HCT116 (cell line): ENCODE data around the gene RAB36. TPM values are rescaled to one million over a fixed set of nuclear protein-coding genes. Genes with fewer than 3 reads are reported as not detected.

Experiments used
- ATAC-seq: fragments of 200-7000 bp; cut with Tn5 transposase; 2 replicates; pipeline ENCODE4 v1.9.1; 2020; ENCODE audit warnings: mild to moderate bottlenecking, moderate library complexity
- BruUV-seq: library from RNA; stranded (reverse); fragments of 400-500 nt; replicated peaks from 2 replicates; lab custom pipeline; 2021; lab: Mats Ljungman, UMichigan
- CTCF ChIA-PET: fragments of 300-600 bp; sonication (Branson Sonifier 250); formaldehyde crosslinking; loops from one replicate; lab custom pipeline; 2021; ENCODE audit warnings: antibody characterized with exemption; lab: Charles Lee
- POLR2A ChIA-PET: fragments of 300-600, 350-600 bp; sonication (Branson Sonifier 250); formaldehyde crosslinking; loops from one replicate; lab custom pipeline; 2021; ENCODE audit warnings: antibody characterized with exemption; lab: Charles Lee
- RAD21 ChIA-PET, 2 experiments: fragments of 300-600 bp; sonication (Branson Sonifier 250); formaldehyde crosslinking; loops; one replicate each; lab custom pipeline; 2023; ENCODE audit warnings: low total read pairs in 2 of 2; ENCODE audit not compliant: uncharacterized antibody in 2 of 2, unreplicated experiment in 2 of 2, low non-redundant PET in 1 of 2; lab: Charles Lee
- DNase-seq: peaks from one replicate; pipeline ENCODE4 v3.0.0-alpha.2; 2010; ENCODE audit warnings: low read depth, low spot score
- H2AFZ ChIP-seq: fragments of 200-600 bp; shearing (Covaris generic), sonication (generic); 2 replicates; pipeline ENCODE4 v1.6.1; 2017; ENCODE audit warnings: low read depth, mixed run types, mixed read lengths, antibody characterized with exemption, low read length; ENCODE audit not compliant: poor library complexity, severe bottlenecking
- H3K27ac ChIP-seq: 2 replicates; pipeline ENCODE4 v1.5.1; 2012; ENCODE audit warnings: low read depth, low read length
- H3K27me3 ChIP-seq: fragments of 200-600 bp; sonication (generic); 2 replicates; pipeline ENCODE4 v1.6.1; 2016; ENCODE audit warnings: mixed run types, low read length, mixed read lengths; ENCODE audit not compliant: insufficient read depth
- H3K36me3 ChIP-seq, 2 experiments: fragments of 200-500 bp in 1 of 2; fragments of 200-600 bp in 1 of 2; sonication (Bioruptor generic) in 1 of 2; sonication (generic) in 1 of 2; 2 replicates each; pipeline versions ENCODE4 v1.5.1 to v1.6.1; 2014 to 2016; ENCODE audit warnings: low read length in 2 of 2, inconsistent platforms in 1 of 2, mixed read lengths in 1 of 2, mixed run types in 1 of 2; ENCODE audit not compliant: insufficient read depth in 2 of 2, control insufficient read depth in 1 of 2
- H3K4me1 ChIP-seq, 2 experiments: fragments of 200-600 bp in 1 of 2; sonication (generic) in 1 of 2; 2 replicates each; pipeline versions ENCODE4 v1.5.1 to v1.6.1; 2012 to 2017; ENCODE audit warnings: low read length in 2 of 2, inconsistent platforms in 1 of 2, mild to moderate bottlenecking in 1 of 2, mixed read lengths in 1 of 2, mixed run types in 1 of 2, moderate library complexity in 1 of 2; ENCODE audit not compliant: insufficient read depth in 2 of 2, control insufficient read depth in 1 of 2
- H3K4me2 ChIP-seq: fragments of 200-600 bp; sonication (generic); 2 replicates; pipeline ENCODE4 v1.6.1; 2017; ENCODE audit warnings: mixed run types, low read length, mixed read lengths
- H3K4me3 ChIP-seq, 2 experiments: fragments of 200-600 bp in 1 of 2; sonication (generic) in 1 of 2; replicated peaks in 1 of 2; 2 replicates each; pipeline ENCODE4 v1.5.1; 2011 to 2016; ENCODE audit warnings: low read length in 2 of 2, control low read depth in 1 of 2, low read depth in 1 of 2, mild to moderate bottlenecking in 1 of 2, mixed read lengths in 1 of 2, mixed run types in 1 of 2
- H3K79me2 ChIP-seq: fragments of 200-600 bp; sonication (generic); 2 replicates; pipeline ENCODE4 v1.6.1; 2017; ENCODE audit warnings: mild to moderate bottlenecking, mixed run types, low read length, moderate library complexity, mixed read lengths; ENCODE audit not compliant: insufficient read depth
- H3K9ac ChIP-seq: fragments of 200-600 bp; sonication (generic); 2 replicates; pipeline ENCODE4 v1.6.1; 2016; ENCODE audit warnings: low read length, mixed read lengths
- H3K9me2 ChIP-seq: fragments of 200-600 bp; sonication (generic), shearing (Covaris generic); 2 replicates; pipeline ENCODE4 v1.6.1; 2017; ENCODE audit warnings: mixed run types, mild to moderate bottlenecking, moderate library complexity; ENCODE audit not compliant: insufficient read depth
- H3K9me3 ChIP-seq, 2 experiments: fragments of 200-500 bp in 1 of 2; fragments of 200-600 bp in 1 of 2; sonication (Bioruptor generic) in 1 of 2; sonication (generic) in 1 of 2; 2 replicates each; pipeline ENCODE4 v1.6.1; 2014 to 2017; ENCODE audit warnings: low read length in 2 of 2, mixed read lengths in 2 of 2, inconsistent platforms in 1 of 2, low read depth in 1 of 2, mild to moderate bottlenecking in 1 of 2, mixed run types in 1 of 2, moderate library complexity in 1 of 2; ENCODE audit not compliant: control insufficient read depth in 1 of 2, insufficient read depth in 1 of 2
- H4K20me1 ChIP-seq: fragments of 200-600 bp; sonication (generic), shearing (Covaris generic); 2 replicates; pipeline ENCODE4 v1.6.1; 2017; ENCODE audit warnings: mixed run types, mild to moderate bottlenecking, moderate library complexity; ENCODE audit not compliant: insufficient read depth
- ATF3 ChIP-seq: IDR thresholded peaks from 2 replicates; pipeline ENCODE4 v1.6.1; 2012
- CBX3 ChIP-seq: IDR thresholded peaks from 2 replicates; pipeline ENCODE4 v1.6.1; 2012; ENCODE audit warnings: low read depth
- CEBPB ChIP-seq: IDR thresholded peaks from 2 replicates; pipeline ENCODE4 v1.6.1; 2012; ENCODE audit warnings: low read depth
- EGR1 ChIP-seq: IDR thresholded peaks from 2 replicates; pipeline ENCODE4 v1.6.1; 2012; ENCODE audit warnings: low read depth
- EZH2 ChIP-seq: fragments of 200-600 bp; sonication (generic); IDR thresholded peaks from 2 replicates; pipeline ENCODE4 v1.6.1; 2017; ENCODE audit warnings: antibody characterized with exemption, mixed run types
- EZH2phosphoT487 ChIP-seq: fragments of 200-600 bp; IDR thresholded peaks from 2 replicates; pipeline ENCODE4 v1.6.1; 2018; ENCODE audit warnings: antibody characterized with exemption, borderline replicate concordance
- FOSL1 ChIP-seq: IDR thresholded peaks from 2 replicates; pipeline ENCODE4 v1.6.1; 2012; ENCODE audit warnings: low read depth
- JUND ChIP-seq: IDR thresholded peaks from 2 replicates; pipeline ENCODE4 v1.6.1; 2012
- MAX ChIP-seq: IDR thresholded peaks from 2 replicates; pipeline ENCODE4 v1.6.1; 2012
- POLR2A ChIP-seq: IDR thresholded peaks from 2 replicates; pipeline ENCODE4 v1.7.0; 2011; ENCODE audit warnings: borderline replicate concordance; ENCODE audit not compliant: insufficient read depth, insufficient read length; ENCODE audit errors: extremely low read depth
- POLR2AphosphoS5 ChIP-seq: IDR thresholded peaks from 2 replicates; pipeline ENCODE4 v1.6.1; 2011; ENCODE audit warnings: mild to moderate bottlenecking, low read depth, low read length, moderate library complexity
- RAD21 ChIP-seq: IDR thresholded peaks from 2 replicates; pipeline ENCODE4 v1.6.1; 2012; ENCODE audit warnings: low read depth, mild to moderate bottlenecking
- REST ChIP-seq: IDR thresholded peaks from 2 replicates; pipeline ENCODE4 v1.6.1; 2012; ENCODE audit warnings: low read depth
- SIN3A ChIP-seq: IDR thresholded peaks from 2 replicates; pipeline ENCODE4 v1.6.1; 2012; ENCODE audit warnings: low read depth
- SP1 ChIP-seq: IDR thresholded peaks from 2 replicates; pipeline ENCODE4 v1.6.1; 2012; ENCODE audit warnings: low read depth
- TCF7L2 ChIP-seq: IDR thresholded peaks from 2 replicates; pipeline ENCODE4 v1.7.0; 2011; ENCODE audit warnings: borderline replicate concordance, inconsistent platforms; ENCODE audit not compliant: insufficient read depth, insufficient read length; ENCODE audit errors: extremely low read depth
- YY1 ChIP-seq: IDR thresholded peaks from 2 replicates; pipeline ENCODE4 v1.6.1; 2011; ENCODE audit warnings: low read length, low read depth, moderate library complexity, mild to moderate bottlenecking; ENCODE audit not compliant: insufficient replicate concordance; ENCODE audit errors: extremely low read depth
- ZBTB33 ChIP-seq: IDR thresholded peaks from 2 replicates; pipeline ENCODE4 v1.6.1; 2011; ENCODE audit warnings: mild to moderate bottlenecking, low read length, moderate library complexity; ENCODE audit not compliant: insufficient replicate concordance; ENCODE audit errors: extremely low read depth
- ZNF274 ChIP-seq: fragments of 200-500 bp; sonication (Bioruptor generic); IDR thresholded peaks from 2 replicates; pipeline ENCODE4 v1.6.1; 2014; ENCODE audit warnings: mild to moderate bottlenecking, low read depth, low read length, inconsistent platforms
- intact Hi-C: fragments of 100-400 bp; cut with micrococcal nuclease; formaldehyde crosslinking; loops from 2 replicates; pipeline ENCODE4 v1.10.0; 2022
- total RNA-seq: library from RNA; stranded (reverse); gene quantifications from one replicate; pipeline ENCODE4 v1.2.1, GENCODE V29; 2021; ENCODE audit not compliant: unreplicated experiment

The RAB36 gene
- total RNA-seq, 1 experiment from 2014 or later, result 6.1 TPM

GRCh38 chr22:23112472-23113012, 32.7 kb upstream of the RAB36 start:
- peaks cover 0 to 6% of the 10 kb centered on the region in 2 experiments; a peak in 1 of 4 replicates for H3K4me1 ChIP-seq
- BruUV-seq, result no TSS peak
- H2AFZ ChIP-seq, result no peak overlapping the region
- H3K9me2 ChIP-seq, result no peaks in the 10 kb centered on the region
- intact Hi-C loops, result no loop called here
- no peaks in the 10 kb centered on the region for H4K20me1 ChIP-seq
- H3K9me3 ChIP-seq, result no peaks in the 10 kb centered on the region
- H3K4me3 ChIP-seq, result no peak overlapping the region
- TF ChIP-seq REST (no peak), POLR2AphosphoS5 (no peak), ZBTB33 (no peak), MAX (no peak), EZH2phosphoT487 (no peak), SP1 (no peak), TCF7L2 (no peak), ZNF274 (no peak), RAD21 (no peak), SIN3A (no peak), POLR2A (no peak), YY1 (no peak), JUND (no peak), ATF3 (no peak), FOSL1 (no peak), EGR1 (no peak), CEBPB (no peak), EZH2 (no peak), CBX3 (no peak)
- H3K9ac ChIP-seq, result no peak overlapping the region
- H3K79me2 ChIP-seq, result no peaks in the 10 kb centered on the region
- CTCF ChIA-PET, result no interaction called here
- H3K4me2 ChIP-seq, result no peak overlapping the region
- RAD21 ChIA-PET, result no interaction called here
- no peak overlapping the region for H3K27ac ChIP-seq
- POLR2A ChIA-PET, result no interaction called here
- ATAC-seq (no peak), DNase-seq (no peak)
- H3K27me3 ChIP-seq, result no peaks in the 10 kb centered on the region
- H3K36me3 ChIP-seq, result no peaks in the 10 kb centered on the region
